HEK293 (cell line): Measurements from ENCODE around the gene CKMT2.

ENCODE experiments used
- CTCF ChIA-PET: fragments of 350-600 bp; formaldehyde crosslinking; extraction: SDS; loops from one replicate; lab custom pipeline; 2021; ENCODE audit warnings: antibody characterized with exemption; lab: Yijun Ruan, JAX
- POLR2A ChIA-PET: fragments of 300-600 bp; formaldehyde crosslinking; extraction: SDS; loops from one replicate; lab custom pipeline; 2020; ENCODE audit warnings: antibody characterized with exemption, inconsistent platforms; lab: Yijun Ruan, JAX
- H3K27ac ChIP-seq: fragments of 200-500 bp; sonication (Bioruptor generic); 2 replicates; pipeline ENCODE4 v1.5.1; 2014; ENCODE audit warnings: low read depth, low read length, control low read depth, inconsistent platforms; ENCODE audit errors: extremely low read depth
- H3K36me3 ChIP-seq, 2 experiments: fragments of 200-500 bp in 1 of 2; sonication (Bioruptor generic) in 1 of 2; 1 replicate in 1 of 2; 2 replicates in 1 of 2; pipeline ENCODE4 v1.5.1; 2014 to 2017; ENCODE audit warnings: inconsistent platforms in 2 of 2, low read length in 2 of 2; ENCODE audit not compliant: control insufficient read depth in 2 of 2, insufficient read depth in 1 of 2
- H3K4me1 ChIP-seq: fragments of 200-500 bp; sonication (Bioruptor generic); 2 replicates; pipeline ENCODE4 v1.5.1; 2014; ENCODE audit warnings: mild to moderate bottlenecking, low read length, inconsistent platforms; ENCODE audit not compliant: control insufficient read depth, insufficient read depth
- H3K4me3 ChIP-seq: 2 replicates; pipeline ENCODE4 v1.5.1; 2011; ENCODE audit warnings: low read depth, mild to moderate bottlenecking, control low read depth, low read length, moderate library complexity
- H3K9me3 ChIP-seq: fragments of 200-500 bp; sonication (Bioruptor generic); 2 replicates; pipeline ENCODE4 v1.5.1; 2014; ENCODE audit warnings: low read depth, low read length, inconsistent platforms; ENCODE audit not compliant: control insufficient read depth, insufficient read depth
- BCL11B ChIP-seq: fragments of 450-650 bp; formaldehyde crosslinking; IDR thresholded peaks from 2 replicates; pipeline ENCODE4 v1.5.1; 2016; ENCODE audit warnings: low read depth, missing biosample characterization, missing genetic modification characterization
- GLI4 ChIP-seq: fragments of 450-650 bp; formaldehyde crosslinking; IDR thresholded peaks from 2 replicates; pipeline ENCODE4 v1.5.1; 2016; ENCODE audit warnings: missing biosample characterization, missing genetic modification characterization
- HOXC10 ChIP-seq: sonication (generic); formaldehyde crosslinking; IDR thresholded peaks from 2 replicates; pipeline ENCODE4 v1.8.1; 2023; ENCODE audit warnings: mild to moderate bottlenecking, missing genetic modification reagents
- KLF10 ChIP-seq: fragments of 450-650 bp; IDR thresholded peaks from 2 replicates; pipeline ENCODE4 v1.5.1; 2018; ENCODE audit warnings: missing biosample characterization, mild to moderate bottlenecking, missing genetic modification characterization
- OSR2 ChIP-seq: fragments of 450-650 bp; formaldehyde crosslinking; IDR thresholded peaks from 2 replicates; pipeline ENCODE4 v1.5.1; 2016; ENCODE audit warnings: missing biosample characterization, missing genetic modification characterization
- OVOL3 ChIP-seq: fragments of 450-650 bp; formaldehyde crosslinking; IDR thresholded peaks from 2 replicates; pipeline ENCODE4 v1.5.1; 2016; ENCODE audit warnings: missing biosample characterization, missing genetic modification characterization
- PRDM6 ChIP-seq: fragments of 450-650 bp; formaldehyde crosslinking; IDR thresholded peaks from 2 replicates; pipeline ENCODE4 v1.5.1; 2017; ENCODE audit warnings: missing biosample characterization, missing genetic modification characterization
- RBAK ChIP-seq: fragments of 450-650 bp; formaldehyde crosslinking; IDR thresholded peaks from 2 replicates; pipeline ENCODE4 v1.5.1; 2016; ENCODE audit warnings: missing biosample characterization, missing genetic modification characterization
- REST ChIP-seq: fragments of 450-650 bp; formaldehyde crosslinking; IDR thresholded peaks from 2 replicates; pipeline ENCODE4 v1.5.1; 2016; ENCODE audit warnings: missing biosample characterization, missing genetic modification characterization
- ZBTB11 ChIP-seq: fragments of 450-650 bp; formaldehyde crosslinking; conservative IDR thresholded peaks from 2 replicates; pipeline ENCODE4 v1.5.1; 2016; ENCODE audit warnings: low read depth, missing biosample characterization, missing genetic modification characterization
- ZBTB17 ChIP-seq: fragments of 450-650 bp; formaldehyde crosslinking; IDR thresholded peaks from 2 replicates; pipeline ENCODE4 v1.5.1; 2016; ENCODE audit warnings: missing biosample characterization, missing genetic modification characterization
- ZBTB20 ChIP-seq: fragments of 450-650 bp; formaldehyde crosslinking; IDR thresholded peaks from 2 replicates; pipeline ENCODE4 v1.5.1; 2016; ENCODE audit warnings: missing biosample characterization, missing genetic modification characterization
- ZBTB21 ChIP-seq: fragments of 450-650 bp; formaldehyde crosslinking; IDR thresholded peaks from 2 replicates; pipeline ENCODE4 v1.5.1; 2017; ENCODE audit warnings: missing biosample characterization, missing genetic modification characterization
- ZBTB8A ChIP-seq: fragments of 450-650 bp; formaldehyde crosslinking; IDR thresholded peaks from 2 replicates; pipeline ENCODE4 v1.5.1; 2016; ENCODE audit warnings: missing biosample characterization, missing genetic modification characterization
- ZFP3 ChIP-seq: fragments of 450-650 bp; formaldehyde crosslinking; IDR thresholded peaks from 2 replicates; pipeline ENCODE4 v1.5.1; 2016; ENCODE audit warnings: low read depth, missing biosample characterization, missing genetic modification characterization
- ZNF112 ChIP-seq: fragments of 450-650 bp; formaldehyde crosslinking; IDR thresholded peaks from 2 replicates; pipeline ENCODE4 v1.5.0; 2017; ENCODE audit warnings: missing biosample characterization, missing genetic modification characterization
- ZNF169 ChIP-seq: fragments of 450-650 bp; formaldehyde crosslinking; IDR thresholded peaks from 2 replicates; pipeline ENCODE4 v1.5.1; 2016; ENCODE audit warnings: missing biosample characterization, missing genetic modification characterization
- ZNF175 ChIP-seq: fragments of 450-650 bp; formaldehyde crosslinking; IDR thresholded peaks from 2 replicates; pipeline ENCODE4 v1.5.1; 2016; ENCODE audit warnings: missing biosample characterization, missing genetic modification characterization
- ZNF324 ChIP-seq: fragments of 450-650 bp; formaldehyde crosslinking; IDR thresholded peaks from 2 replicates; pipeline ENCODE4 v1.5.1; 2016; ENCODE audit warnings: missing biosample characterization, missing genetic modification characterization
- ZNF354C ChIP-seq: fragments of 450-650 bp; formaldehyde crosslinking; IDR thresholded peaks from 2 replicates; pipeline ENCODE4 v1.5.1; 2016; ENCODE audit warnings: missing biosample characterization, missing genetic modification characterization, low read depth, borderline replicate concordance
- ZNF398 ChIP-seq: fragments of 450-650 bp; formaldehyde crosslinking; IDR thresholded peaks from 2 replicates; pipeline ENCODE4 v1.5.1; 2017; ENCODE audit warnings: missing biosample characterization, missing genetic modification characterization
- ZNF555 ChIP-seq: fragments of 450-650 bp; formaldehyde crosslinking; conservative IDR thresholded peaks from 2 replicates; pipeline ENCODE4 v1.5.1; 2017; ENCODE audit warnings: missing biosample characterization, mild to moderate bottlenecking, missing genetic modification characterization, inconsistent platforms
- ZNF560 ChIP-seq: fragments of 450-650 bp; formaldehyde crosslinking; IDR thresholded peaks from 2 replicates; pipeline ENCODE4 v1.5.1; 2017; ENCODE audit warnings: missing biosample characterization, missing genetic modification characterization, borderline replicate concordance
- ZNF596 ChIP-seq: fragments of 450-650 bp; IDR thresholded peaks from 2 replicates; pipeline ENCODE4 v1.5.0; 2018; ENCODE audit warnings: missing biosample characterization, mild to moderate bottlenecking, missing genetic modification characterization, moderate library complexity
- ZNF623 ChIP-seq: fragments of 450-650 bp; formaldehyde crosslinking; IDR thresholded peaks from 2 replicates; pipeline ENCODE4 v1.5.1; 2016; ENCODE audit warnings: missing biosample characterization, missing genetic modification characterization
- ZNF670 ChIP-seq: fragments of 450-650 bp; formaldehyde crosslinking; IDR thresholded peaks from 2 replicates; pipeline ENCODE4 v1.5.1; 2016; ENCODE audit warnings: missing biosample characterization, missing genetic modification characterization, low read depth
- ZNF792 ChIP-seq: fragments of 450-650 bp; formaldehyde crosslinking; IDR thresholded peaks from 2 replicates; pipeline ENCODE4 v1.5.1; 2016; ENCODE audit warnings: missing biosample characterization, missing genetic modification characterization
- ZSCAN30 ChIP-seq: fragments of 450-650 bp; IDR thresholded peaks from 2 replicates; pipeline ENCODE4 v1.5.1; 2018; ENCODE audit warnings: missing biosample characterization, mild to moderate bottlenecking, missing genetic modification characterization, moderate library complexity

CKMT2 gene

GRCh38 chr5:81230416-81230815, 2.7 kb upstream of the CKMT2 start:
- CTCF ChIA-PET, result no interaction called here
- H3K36me3 ChIP-seq, result no peaks in the 10 kb centered on the region
- no peak overlapping the region for H3K4me3 ChIP-seq
- H3K4me1 ChIP-seq, result no peaks in the 10 kb centered on the region
- no peak overlapping the region for H3K27ac ChIP-seq
- TF ChIP-seq ZNF792 (tag by site-specific recombination) (no peak), BCL11B (tag by site-specific recombination) (no peak), ZBTB21 (no peak), ZBTB20 (no peak), ZNF175 (tag by site-specific recombination) (no peak), ZNF596 (tag by site-specific recombination) (no peak), ZNF560 (tag by site-specific recombination) (no peak), GLI4 (tag by site-specific recombination) (no peak), ZBTB11 (tag by site-specific recombination) (no peak), ZNF169 (tag by site-specific recombination) (no peak), ZBTB8A (tag by site-specific recombination) (no peak), ZFP3 (tag by site-specific recombination) (no peak), HOXC10 (CRISPR knock-in tag) (no peak), ZNF354C (tag by site-specific recombination) (no peak), RBAK (tag by site-specific recombination) (no peak), ZNF112 (no peak), ZSCAN30 (tag by site-specific recombination) (no peak), REST (no peak)
- H3K9me3 ChIP-seq, result no peaks in the 10 kb centered on the region
- POLR2A ChIA-PET, result no interaction called here

- H3K4me3 ChIP-seq, result no peak overlapping the region
- TF ChIP-seq ZNF670 (tag by site-specific recombination) (no peak), KLF10 (tag by site-specific recombination) (no peak), ZNF324 (tag by site-specific recombination) (no peak), ZBTB17 (no peak), PRDM6 (no peak), ZNF398 (tag by site-specific recombination) (no peak), ZNF555 (tag by site-specific recombination) (no peak), OSR2 (tag by site-specific recombination) (no peak), OVOL3 (tag by site-specific recombination) (no peak), ZNF623 (tag by site-specific recombination) (no peak)
Observed at GRCh38 chr5:81232464-81233079, 550 bp upstream of the CKMT2 start.

More at GRCh38 chr5:81232464-81233079, 550 bp upstream of the CKMT2 start:
- Histone ChIP-seq H3K36me3 (peaks cover 0 to 4% of the 10 kb centered on the region in 2 experiments; a peak in 1 of 3 replicates), H3K4me1 (no peaks in the 10 kb centered on the region), H3K27ac (no peak overlapping the region), H3K9me3 (no peaks in the 10 kb centered on the region)
- POLR2A ChIA-PET, result no interaction called here
- CTCF ChIA-PET, result no interaction called here
